ENCODE results near the gene ZNF398.
A peak's percentile ranks its signal among the peaks of the same experiment; 100 is the strongest.
"Not testable (repeated sequence)": the region's sequence is repeated elsewhere in the genome, so short reads cannot be mapped to it uniquely, and the experiment has no call there.

ZNF398 gene, protein sequence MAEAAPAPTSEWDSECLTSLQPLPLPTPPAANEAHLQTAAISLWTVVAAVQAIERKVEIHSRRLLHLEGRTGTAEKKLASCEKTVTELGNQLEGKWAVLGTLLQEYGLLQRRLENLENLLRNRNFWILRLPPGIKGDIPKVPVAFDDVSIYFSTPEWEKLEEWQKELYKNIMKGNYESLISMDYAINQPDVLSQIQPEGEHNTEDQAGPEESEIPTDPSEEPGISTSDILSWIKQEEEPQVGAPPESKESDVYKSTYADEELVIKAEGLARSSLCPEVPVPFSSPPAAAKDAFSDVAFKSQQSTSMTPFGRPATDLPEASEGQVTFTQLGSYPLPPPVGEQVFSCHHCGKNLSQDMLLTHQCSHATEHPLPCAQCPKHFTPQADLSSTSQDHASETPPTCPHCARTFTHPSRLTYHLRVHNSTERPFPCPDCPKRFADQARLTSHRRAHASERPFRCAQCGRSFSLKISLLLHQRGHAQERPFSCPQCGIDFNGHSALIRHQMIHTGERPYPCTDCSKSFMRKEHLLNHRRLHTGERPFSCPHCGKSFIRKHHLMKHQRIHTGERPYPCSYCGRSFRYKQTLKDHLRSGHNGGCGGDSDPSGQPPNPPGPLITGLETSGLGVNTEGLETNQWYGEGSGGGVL

DNA sequence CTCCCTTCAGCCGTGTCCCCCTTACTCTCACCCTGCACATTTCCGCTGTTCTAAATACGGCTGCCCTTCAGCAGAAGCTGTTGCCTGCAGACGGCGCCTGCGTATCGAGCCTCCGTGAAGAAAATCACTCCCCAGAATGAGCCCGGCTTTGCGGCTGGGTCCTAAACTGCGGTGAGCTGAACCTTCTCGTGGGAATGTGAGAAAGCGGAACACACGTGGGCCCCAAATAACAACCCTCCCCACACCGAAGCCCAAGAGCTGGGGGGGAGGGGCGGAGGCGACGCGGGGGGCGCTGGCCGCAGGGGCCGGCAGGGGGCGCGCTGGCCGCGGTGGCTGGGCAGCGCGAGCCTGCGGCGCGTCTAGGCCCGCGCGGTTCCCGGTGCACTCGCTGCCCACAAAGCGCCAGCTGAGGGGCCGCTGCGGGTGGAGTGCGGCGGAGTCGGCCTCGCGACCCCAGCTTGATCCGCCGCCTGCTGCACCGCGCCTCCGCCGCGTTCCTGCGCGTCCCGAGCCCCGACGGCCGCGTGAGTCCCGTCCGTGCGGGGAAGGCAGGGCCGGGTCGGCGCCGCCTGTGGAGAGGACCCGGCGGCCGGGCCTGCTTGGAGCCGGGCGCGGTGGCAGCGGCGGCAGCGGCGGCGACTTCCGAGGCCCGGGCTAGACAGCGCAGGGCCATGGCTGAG is at the start of gene ZNF398:
TSS of gene ZNF398 (plus strand) at position 382 of the 680 bp plus-strand sequence. CDS start at position 672, 290 bp downstream.
- DNase-seq = peak; percentile 78 to 83

DNA sequence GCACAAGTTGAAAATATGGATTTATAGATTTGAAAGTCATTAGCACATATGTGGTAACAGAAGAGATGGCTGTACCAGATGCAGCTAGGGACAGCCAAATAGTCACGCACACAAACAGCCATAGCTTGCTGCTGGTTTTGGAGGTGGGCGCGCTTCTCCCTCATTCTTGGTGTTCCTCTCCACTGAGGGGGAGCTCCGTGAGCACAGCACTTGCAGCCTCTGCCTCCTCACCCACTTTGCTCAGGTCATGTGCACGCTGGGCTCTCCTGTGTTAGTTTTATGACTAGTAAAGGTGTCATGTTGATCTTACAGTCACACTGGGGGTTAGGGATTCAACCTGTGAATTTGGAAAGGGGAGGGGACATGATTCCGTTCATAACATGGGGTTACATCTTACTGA is 48.2 kb upstream of the ZNF398 start:
- DNase-seq = no peak

DNA sequence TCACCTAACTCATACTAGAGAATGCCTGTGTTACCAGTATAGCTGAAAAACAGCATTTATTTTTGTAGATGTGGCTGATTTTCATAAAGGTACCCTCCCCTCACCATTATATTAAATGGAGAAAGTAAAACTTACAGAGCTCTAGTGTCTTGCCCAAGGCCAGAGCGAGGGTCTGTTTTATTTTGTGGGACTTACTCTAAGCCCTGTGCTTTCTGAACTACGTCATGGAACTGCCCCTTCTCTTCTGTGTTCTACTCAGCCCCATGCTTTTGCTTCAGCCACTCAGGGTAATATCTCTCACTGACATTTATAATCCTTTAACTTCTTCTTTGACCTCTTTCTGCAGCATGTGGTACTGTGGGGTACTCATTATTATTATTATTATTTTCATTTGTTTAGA is 46.4 kb upstream of the ZNF398 start:
- no peak for DNase-seq

DNA sequence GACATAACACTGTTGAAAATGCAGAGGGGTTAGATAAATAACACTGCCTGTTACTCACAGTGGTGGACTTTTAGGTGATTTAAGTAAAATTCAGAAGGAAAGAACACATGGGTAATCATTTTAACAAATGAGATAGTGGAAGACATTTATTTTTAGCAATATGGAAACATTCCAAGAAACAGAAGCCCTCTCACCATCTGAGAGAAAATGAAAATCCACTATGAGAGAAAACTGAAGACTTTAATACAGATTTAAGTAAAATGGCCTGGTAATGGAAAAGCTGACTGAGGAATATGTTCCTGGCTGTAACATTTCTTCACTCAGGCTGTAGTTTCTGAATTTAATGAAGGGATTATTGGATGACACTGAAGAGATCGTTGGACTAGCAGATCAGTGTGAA is 44.6 kb upstream of the ZNF398 start:
- DNase-seq = no peak

DNA sequence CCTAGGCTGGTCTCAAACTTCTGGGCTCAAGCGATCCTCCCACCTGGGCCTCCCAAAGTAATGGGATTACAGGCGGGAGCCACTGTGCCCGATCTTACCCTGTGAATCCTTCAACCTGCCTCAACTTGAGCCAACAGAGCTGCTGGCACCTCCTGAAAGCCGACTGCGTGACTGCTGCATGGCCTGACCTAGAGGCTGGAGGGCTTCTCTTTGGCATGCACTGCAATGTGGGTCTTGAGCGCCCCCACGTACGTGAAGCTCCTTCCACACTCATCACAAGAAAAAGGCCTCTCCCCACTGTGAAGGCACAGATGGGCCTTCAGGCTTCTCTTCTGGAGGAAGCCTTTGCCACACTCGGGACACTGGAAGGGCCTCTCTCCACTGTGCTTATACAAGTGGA is 43.8 kb upstream of the ZNF398 start:
- DNase-seq = no peak

DNA sequence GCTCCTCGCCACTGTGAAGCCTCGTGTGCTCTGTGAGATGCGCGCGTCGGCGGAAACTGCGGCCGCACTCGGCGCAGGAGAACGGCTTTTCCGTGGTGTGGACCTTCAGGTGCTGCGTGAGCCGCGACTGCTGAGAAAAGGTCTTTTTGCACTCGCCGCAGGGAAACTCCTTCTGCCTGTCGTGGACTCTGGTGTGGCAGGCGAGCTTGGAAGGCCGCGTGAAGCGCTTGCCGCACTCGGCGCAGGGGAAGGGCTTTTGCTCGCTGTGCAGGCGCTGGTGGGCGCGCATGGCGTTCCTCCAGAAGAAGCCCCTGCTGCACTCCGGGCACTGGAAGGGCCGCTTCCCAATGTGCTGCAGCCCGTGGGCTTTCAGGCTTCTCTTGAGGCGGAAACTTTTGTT is 43.0 kb upstream of the ZNF398 start:
- DNase-seq = no peak

DNA sequence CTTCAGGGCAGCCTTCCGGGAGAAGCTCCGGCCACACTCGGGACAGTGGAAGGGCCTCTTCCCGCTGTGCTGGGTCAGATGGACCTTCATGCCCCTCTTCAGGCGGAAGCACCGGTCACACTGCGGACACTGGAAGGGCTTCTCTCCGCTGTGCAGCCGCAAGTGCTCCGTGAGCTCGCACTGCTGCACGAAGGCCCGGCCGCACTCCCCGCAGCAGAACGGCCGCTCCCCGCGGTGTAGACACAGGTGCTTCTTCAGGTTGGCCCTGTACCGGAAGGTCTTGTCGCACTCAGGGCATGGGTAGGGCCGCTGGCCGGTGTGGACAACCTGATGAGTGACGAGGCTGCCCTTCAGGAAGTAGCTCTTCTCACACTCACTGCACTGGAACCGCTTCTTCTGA is 42.5 kb upstream of the ZNF398 start:
- DNase-seq = no peak

DNA sequence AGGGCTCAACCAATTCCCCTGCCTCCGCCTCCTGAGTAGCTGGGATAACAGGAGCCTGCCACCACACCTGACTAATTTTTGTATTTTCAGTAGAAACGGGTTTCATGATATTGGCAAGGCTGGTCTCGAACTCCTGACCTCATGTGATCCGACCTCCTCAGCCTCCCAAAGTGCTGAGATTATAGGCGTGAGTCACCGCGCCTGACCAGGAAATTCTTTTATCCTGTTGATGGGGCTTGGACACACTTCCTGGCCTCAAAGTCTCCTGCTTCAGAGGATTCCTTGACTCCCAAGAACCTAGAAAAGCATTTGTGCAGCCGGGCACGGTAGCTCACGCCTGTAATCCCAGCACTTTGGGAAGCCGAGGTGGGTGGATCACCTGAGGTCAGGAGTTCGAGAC is 37.3 kb upstream of the ZNF398 start:
- no peak for DNase-seq

DNA sequence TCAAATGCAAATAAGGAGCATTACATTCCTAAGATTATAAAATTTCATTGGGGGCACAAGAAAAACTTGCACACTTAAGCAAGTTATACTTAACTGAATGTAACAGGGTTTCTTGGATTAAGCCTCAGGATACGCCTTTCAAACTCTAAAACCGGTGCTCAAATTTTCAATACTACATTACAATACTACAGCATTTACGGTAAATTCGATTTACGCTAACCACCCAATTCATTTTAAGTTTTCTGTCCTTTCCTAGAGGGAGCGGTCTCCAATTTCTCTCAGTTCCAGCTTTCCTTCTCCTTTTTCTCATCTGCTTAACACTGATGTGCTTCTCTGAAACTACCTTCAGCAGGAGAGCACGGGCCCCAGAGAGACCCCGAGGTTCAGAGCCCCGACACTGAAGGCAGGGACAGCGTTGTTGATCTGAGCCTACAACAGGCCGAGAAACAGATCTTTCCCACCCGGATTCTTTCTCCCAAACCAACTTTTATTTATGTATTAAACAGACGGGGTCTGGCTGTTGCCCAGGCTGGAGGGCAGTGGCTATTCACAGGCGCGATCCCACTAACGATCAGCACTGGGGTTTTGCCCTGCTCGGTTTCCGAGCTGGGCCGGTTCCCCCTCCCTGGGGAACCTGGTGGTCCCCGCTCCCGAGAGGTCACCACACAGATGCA is 21.9 kb upstream of the ZNF398 start:
- no peak for DNase-seq

DNA sequence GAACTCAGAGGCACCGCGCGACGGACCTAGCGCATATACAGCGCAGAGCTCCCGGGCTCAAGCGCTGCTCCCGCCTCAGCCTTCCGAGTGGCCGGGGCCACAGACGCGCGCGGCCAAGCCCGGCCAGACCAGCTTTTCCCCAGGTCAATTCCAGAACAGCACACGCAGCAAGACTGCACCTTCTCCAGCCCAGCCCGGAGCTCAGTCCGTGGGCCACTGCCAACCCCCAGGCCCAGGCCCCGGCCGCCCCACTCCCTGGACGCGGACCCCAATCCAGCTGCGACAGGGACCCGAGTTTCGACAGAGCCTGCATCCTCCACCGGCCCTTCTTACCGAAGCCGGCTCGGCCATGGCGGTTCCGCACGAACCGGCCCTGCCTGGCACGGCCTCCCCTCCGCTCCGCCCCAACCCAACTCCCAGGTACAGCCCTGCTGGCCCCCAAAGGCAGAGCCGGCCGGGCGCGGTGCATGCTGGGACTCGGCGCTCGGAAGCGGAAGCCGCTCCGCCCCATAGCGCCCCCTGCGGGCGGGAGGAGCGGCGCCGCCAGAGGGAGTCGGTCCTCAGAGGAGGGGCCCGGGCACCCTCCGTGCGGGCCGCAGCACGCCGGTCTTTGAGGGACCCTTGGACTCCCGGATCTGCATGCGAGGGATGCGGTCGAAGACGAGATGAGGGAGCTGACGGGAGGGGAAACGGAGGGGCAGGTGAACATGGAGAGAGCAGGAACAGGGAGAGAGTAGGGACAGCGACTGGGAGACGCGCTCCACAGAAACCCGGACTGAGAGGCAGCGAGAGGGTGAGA is 21.2 kb upstream of the ZNF398 start, which contains the start of gene ZNF425:
TSS of gene ZNF425 (minus strand) at position 462 of the 799 bp plus-strand sequence. CDS start at position 351, 111 bp downstream.
- DNase-seq = peak; percentile 90 to 98

DNA sequence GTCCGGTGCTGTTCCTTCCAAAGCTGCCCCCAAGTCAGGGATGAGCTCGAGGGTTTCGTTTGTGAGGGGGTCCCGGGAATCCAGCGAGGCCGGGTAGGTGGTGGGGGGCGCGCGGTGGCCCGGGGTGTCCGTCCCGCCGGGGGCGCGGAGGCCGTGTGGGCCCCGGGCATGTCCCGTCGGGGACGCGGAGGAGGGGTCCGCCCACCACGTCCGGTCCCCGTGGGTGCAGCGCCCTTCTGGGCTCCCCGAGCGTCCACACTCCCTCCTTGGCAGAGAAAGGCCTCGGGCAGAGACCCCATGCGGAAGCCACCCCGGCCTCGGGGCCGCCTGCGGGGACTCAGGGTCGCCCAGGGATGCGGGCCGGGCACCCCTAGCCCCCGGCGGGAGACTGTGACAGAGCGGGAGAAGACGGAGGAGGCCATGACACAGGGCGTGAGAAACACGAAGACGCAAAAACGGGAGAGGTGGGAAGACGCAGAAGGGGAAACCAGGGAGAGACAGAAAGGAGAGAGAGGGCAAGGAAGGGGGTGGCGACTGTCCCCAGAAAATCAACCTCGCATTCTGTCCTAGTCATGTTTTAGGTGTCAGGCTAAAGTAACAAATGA is 20.5 kb upstream of the ZNF398 start:
- DNase-seq = peak; percentile 69 to 70

DNA sequence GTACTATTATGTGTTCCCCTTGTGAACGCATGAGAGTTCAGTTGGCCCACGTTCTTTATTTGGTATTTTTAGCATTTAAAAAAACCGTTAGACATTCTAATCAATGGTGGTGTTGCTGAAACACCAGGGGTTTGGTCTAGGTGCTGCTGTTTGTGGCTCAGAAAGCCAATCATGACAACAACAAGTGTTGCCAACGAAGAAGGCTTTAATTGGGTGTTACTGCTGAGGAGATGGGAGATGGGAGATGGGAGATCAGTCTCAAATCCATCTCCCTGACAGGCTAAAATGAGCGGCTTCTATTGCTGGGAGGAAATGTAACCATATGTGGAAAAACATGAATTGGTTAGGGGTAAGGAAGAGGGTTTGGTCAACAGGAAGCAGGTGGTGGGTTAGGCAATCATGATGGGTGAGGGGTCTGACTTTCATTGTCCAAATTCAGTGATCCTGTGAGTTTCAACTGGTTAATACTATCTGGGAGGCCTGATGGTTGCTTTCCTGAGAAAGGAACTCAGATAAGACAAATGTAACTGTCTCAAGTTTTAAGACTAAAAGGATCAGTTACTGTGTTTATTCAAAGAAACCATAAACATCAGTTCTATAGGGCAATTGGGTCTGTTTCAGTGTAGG is 16.6 kb upstream of the ZNF398 start:
- no peak for DNase-seq

DNA sequence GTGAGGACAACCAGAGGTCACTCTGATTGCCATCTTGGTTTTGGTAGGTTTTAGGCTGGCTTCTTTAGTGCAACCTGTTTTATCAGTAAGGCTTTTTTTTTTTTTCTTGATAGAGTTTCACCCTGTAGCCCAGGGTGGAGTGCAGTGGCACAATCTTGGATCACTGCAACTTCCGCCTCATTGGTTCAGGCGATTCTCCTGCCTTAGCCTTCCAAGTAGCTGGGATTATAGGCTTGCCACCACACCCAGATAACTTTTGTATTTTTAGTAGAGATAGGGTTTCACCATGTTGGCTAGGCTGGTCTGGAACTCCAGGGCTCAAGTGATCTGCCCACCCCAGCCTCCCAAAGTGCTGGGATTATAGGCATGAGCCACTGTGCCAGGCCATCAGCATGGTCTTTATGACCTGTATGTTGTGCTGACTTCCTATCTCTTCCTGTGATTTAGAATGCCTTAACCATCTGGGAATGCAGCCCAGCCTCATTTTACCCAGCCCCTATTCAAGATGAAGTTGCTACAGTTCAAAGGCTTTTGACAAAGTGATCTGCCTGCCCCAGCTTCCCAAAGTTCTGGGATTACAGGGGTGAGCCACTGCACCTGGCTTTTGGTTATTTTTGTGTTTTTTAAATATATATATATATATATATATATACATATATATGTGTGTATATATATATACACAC is 14.1 kb upstream of the ZNF398 start:
- no peak for DNase-seq

DNA sequence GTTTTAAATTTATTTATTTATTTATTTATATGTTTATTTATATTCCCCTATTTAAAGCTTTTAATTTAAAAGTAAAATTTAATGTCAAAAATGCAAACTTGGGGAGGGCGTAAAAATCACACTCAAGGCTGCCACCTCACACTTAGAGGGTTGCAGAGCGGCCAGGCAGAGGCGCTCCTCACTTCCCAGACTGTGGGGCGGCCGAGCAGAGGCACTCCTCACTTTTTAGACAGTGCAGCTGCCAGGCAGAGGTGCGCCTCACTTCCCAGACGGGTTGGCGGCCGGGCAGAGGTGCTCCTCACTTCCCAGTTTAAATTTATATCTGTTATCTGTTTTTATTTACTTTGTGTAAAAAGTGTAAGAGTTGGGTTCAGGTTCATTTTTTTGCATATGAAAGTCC is 11.1 kb upstream of the ZNF398 start:
- DNase-seq = no peak

DNA sequence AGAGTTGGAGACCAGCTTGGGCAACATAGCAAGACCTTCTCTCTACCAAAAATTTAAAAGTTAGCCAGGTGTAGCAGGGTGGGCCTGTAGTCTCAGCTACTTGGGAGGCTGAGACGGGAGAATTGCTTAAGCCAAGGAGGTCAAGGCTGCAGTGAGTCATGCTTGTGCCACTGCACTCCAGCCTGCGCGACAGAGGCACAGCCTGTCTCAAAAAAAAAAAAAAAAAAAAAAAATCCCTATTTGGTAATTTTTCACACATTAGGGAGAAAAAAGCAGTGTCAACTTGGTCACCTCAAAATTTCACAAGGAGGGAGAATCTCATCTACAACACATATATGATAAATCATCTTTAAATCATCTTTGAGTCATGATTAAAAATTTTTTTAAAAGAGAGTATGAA is 6.4 kb upstream of the ZNF398 start:
- DNase-seq = no peak

DNA sequence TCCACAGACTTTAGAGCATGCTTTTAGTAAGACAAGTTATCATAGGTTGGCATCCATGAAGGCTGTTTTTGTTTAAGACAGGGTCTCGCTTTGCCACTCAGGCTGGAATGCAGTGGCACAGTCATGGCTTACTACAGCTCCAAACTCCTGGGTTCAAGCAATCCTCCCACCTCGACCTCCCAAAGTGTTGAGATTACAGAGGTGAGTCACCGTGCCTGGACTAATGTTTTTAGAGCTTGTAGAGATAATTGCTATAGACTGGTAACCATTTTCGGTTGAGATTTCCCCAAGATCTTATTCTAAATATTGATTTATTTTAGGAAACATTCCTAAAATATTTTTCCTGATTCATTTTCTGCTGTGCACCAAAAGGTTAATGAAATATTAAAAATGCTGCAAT is 5.4 kb upstream of the ZNF398 start:
- no peak for DNase-seq

DNA sequence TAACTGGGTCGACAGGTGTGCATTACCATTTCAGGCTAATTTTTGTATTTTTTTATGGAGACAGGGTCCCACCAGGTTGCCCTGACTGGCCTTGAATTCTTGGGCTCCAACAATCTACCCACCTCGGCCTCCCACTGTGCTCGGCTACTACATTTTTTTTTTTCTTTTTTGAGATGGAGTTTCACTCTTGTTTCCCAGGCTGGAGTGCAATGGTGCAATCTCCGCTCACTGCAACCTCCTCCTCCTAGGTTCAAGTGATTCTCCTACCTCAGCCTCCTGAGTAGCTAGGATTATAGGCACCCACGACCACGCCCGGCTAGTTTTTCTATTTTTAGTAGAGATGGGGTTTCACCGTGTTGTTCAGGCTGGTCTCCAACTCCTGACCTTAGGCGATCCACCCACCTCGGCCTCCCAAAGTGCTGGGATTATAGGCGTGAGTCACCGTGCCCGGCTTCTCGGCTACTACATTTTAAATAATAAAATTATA is 2.8 kb upstream of the ZNF398 start:
- DNase-seq = not testable (repeated sequence)

DNA sequence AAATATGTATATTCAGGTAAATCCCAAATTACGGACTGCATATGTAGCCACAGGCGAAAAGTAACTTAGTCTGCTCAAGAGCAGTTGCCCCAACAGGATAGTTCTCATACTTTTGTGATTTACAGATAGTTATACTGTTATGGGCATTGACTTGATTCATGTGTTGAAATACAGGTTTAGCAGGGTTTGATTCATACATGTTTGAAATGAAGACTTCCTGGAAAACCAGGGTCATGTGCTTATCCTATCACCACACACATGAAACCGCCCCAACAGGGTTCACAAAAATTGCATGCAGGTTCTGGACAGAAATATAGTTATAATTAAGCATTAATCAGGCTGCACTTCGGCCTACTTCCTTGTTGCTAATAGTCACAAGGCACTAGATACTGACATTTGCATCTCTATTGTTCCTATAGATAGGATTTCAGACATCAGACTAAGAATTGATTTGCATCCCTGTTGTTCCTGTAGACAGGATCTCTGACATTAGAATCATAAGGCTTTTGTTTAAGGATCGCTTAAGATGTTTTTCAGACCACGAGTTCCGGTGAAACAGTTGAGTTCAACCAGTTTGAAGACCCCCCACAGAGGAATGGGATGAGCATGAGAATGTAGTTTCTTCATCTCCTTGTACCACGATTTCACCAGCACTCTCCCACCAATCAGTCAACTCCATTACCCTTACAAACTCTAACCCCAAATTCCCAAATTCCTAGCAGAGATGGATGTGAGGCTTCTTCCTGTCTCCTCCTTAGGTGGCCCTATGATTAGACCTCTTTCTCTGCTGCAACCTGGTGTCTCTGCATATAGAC is 2.0 kb upstream of the ZNF398 start:
- no peak for DNase-seq

DNA sequence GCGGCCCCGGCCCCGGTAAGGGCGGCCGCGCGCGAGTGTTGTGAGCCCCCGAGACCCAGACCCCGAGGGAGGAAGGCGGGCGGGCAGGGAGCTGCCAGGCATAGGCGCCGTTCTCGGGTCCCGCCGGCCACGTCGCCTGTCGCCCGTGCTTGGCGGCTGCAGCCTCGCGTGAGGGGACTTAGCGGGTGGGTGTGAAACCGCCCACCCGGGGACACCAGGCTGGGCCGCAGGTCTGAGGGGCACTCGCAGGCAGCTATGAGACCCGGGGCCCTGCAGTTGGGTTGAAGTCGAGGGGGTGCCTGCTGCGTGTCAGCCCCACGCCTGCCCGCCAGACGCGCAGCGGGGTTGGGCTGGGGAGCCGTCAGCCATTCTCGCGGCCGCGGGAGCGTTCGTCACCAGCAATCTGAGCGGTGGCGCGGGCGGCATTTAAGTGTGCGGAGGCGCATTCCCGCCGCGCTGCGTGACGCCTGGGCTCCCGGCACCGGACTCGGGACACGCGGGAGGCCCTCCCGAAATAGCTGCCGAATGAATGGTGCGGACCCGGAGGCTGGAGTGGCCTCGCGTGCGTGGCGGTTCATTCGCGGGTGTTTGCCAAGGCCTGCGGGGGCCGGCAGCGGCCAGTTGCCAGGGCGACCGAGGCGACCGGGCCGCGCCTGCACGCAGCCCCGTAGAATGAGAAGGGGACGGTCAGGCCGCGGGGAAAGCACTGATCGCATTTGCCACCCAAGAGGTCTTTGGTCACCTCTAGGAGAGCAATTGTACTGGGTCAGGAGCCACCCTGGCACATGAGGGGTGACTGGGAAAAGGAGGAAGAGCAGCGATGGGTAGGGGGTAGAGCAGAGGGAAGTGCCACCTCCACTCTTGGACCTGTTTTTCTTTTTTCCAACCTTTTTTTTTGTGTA is 750 bp downstream of the ZNF398 start:
- peak; percentile 59 to 68 for DNase-seq

Measured in stimulated activated CD4-positive, alpha-beta T cell treated with anti-CD3 and anti-CD28 coated beads, Interleukin-4, amount 100 ng/mL, for 4 hours (primary cell).